ENCODE measurements around the gene JDP2. TPM values are rescaled to one million over a fixed set of nuclear protein-coding genes. Genes with fewer than 3 reads are reported as not detected.

The JDP2 gene
- total RNA-seq, 1 experiment from 2014 or later: 45.3 TPM

GRCh38 chr14:75493592-75494087 is 65.8 kb downstream of the JDP2 start:
- H3K36me3 Mint-ChIP-seq (ENCODE audit: insufficient read depth, unreplicated experiment): no peaks in the 10 kb centered on the region
- ChIA-PET CTCF (interaction anchor here (0.6 to 7.5 kb wide), 3 partner anchors 31 to 187 kb away, joined by 3 to 177 read pairs (median 7); no protein-coding TSS in a partner anchor), POLR2A (no interaction called here)
- H3K4me3 Mint-ChIP-seq (ENCODE audit: unreplicated experiment): no peak overlapping the region
- intact Hi-C loops (cut with micrococcal nuclease): no loop called here
- H3K9me3 Mint-ChIP-seq (ENCODE audit: unreplicated experiment): no peaks in the 10 kb centered on the region
- H3K27me3 Mint-ChIP-seq (ENCODE audit: insufficient read depth, unreplicated experiment): no peaks in the 10 kb centered on the region
- H3K4me1 Mint-ChIP-seq (ENCODE audit: insufficient read depth, unreplicated experiment): peaks cover 3% of the 10 kb centered on the region
- no TSS peak for BruUV-seq (replicated peaks)
- H3K27ac Mint-ChIP-seq (ENCODE audit: low read depth, unreplicated experiment): no peak overlapping the region
- DNase-seq (ENCODE audit: unreplicated experiment): no peak
- no peak for TF ChIP-seq CTCF (IDR thresholded peaks at IDR 0.05; ENCODE audit: unreplicated experiment)

- no peak for TF ChIP-seq CTCF (IDR thresholded peaks at IDR 0.05; ENCODE audit: unreplicated experiment)
- BruUV-seq (replicated peaks): no TSS peak
- Mint-ChIP-seq H3K27ac (ENCODE audit: low read depth, unreplicated experiment) (no peak overlapping the region), H3K4me3 (ENCODE audit: unreplicated experiment) (no peak overlapping the region), H3K36me3 (ENCODE audit: insufficient read depth, unreplicated experiment) (no peaks in the 10 kb centered on the region), H3K9me3 (ENCODE audit: unreplicated experiment) (no peaks in the 10 kb centered on the region), H3K4me1 (ENCODE audit: insufficient read depth, unreplicated experiment) (no peaks in the 10 kb centered on the region), H3K27me3 (ENCODE audit: insufficient read depth, unreplicated experiment) (no peaks in the 10 kb centered on the region)
- intact Hi-C loops (cut with micrococcal nuclease): no loop called here
- DNase-seq (ENCODE audit: unreplicated experiment): no peak
- ChIA-PET CTCF (interaction anchor here (0.6 to 2.7 kb wide), 4 partner anchors 65 to 374 kb away, joined by 3 to 17 read pairs (median 3); no protein-coding TSS in a partner anchor), POLR2A (interaction anchor here (0.6 to 1.5 kb wide), 3 partner anchors 45 to 178 kb away, joined by 3 to 4 read pairs (median 4); no protein-coding TSS in a partner anchor)
These were observed 67.1 kb downstream of the JDP2 start for GRCh38 chr14:75494896-75495295.

- Mint-ChIP-seq H3K9me3 (ENCODE audit: unreplicated experiment) (no peaks in the 10 kb centered on the region), H3K27ac (ENCODE audit: low read depth, unreplicated experiment) (no peak overlapping the region), H3K27me3 (ENCODE audit: insufficient read depth, unreplicated experiment) (no peaks in the 10 kb centered on the region), H3K4me3 (ENCODE audit: unreplicated experiment) (no peak overlapping the region), H3K4me1 (ENCODE audit: insufficient read depth, unreplicated experiment) (no peaks in the 10 kb centered on the region), H3K36me3 (ENCODE audit: insufficient read depth, unreplicated experiment) (no peaks in the 10 kb centered on the region)
- intact Hi-C loops (cut with micrococcal nuclease): no loop called here
- no peak for TF ChIP-seq CTCF (IDR thresholded peaks at IDR 0.05; ENCODE audit: unreplicated experiment)
- ChIA-PET POLR2A (interaction anchor here (0.8 to 1.5 kb wide), 2 partner anchors 45 to 64 kb away, joined by 3 to 4 read pairs; no protein-coding TSS in a partner anchor), CTCF (interaction anchor here (0.6 to 2.7 kb wide), 7 partner anchors 65 to 511 kb away, joined by 3 to 17 read pairs (median 3); no protein-coding TSS in a partner anchor)
- no peak for DNase-seq (ENCODE audit: unreplicated experiment)
- no TSS peak for BruUV-seq (replicated peaks)
These were observed 67.6 kb downstream of the JDP2 start for GRCh38 chr14:75495399-75495798.

GRCh38 chr14:75495882-75496281 is 68.1 kb downstream of the JDP2 start:
- CTCF ChIA-PET: interaction anchor here (0.6 to 2.7 kb wide), 5 partner anchors 65 to 512 kb away, joined by 3 to 17 read pairs (median 3); no protein-coding TSS in a partner anchor

More at GRCh38 chr14:75495882-75496281, 68.1 kb downstream of the JDP2 start:
- Mint-ChIP-seq H3K4me1 (ENCODE audit: insufficient read depth, unreplicated experiment) (no peaks in the 10 kb centered on the region), H3K36me3 (ENCODE audit: insufficient read depth, unreplicated experiment) (no peaks in the 10 kb centered on the region), H3K9me3 (ENCODE audit: unreplicated experiment) (no peaks in the 10 kb centered on the region), H3K27me3 (ENCODE audit: insufficient read depth, unreplicated experiment) (no peaks in the 10 kb centered on the region), H3K4me3 (ENCODE audit: unreplicated experiment) (no peak overlapping the region), H3K27ac (ENCODE audit: low read depth, unreplicated experiment) (no peak overlapping the region)
- POLR2A ChIA-PET: interaction anchor here (0.6 to 1.5 kb wide), 3 partner anchors 46 to 195 kb away, joined by 3 to 4 read pairs (median 3); no protein-coding TSS in a partner anchor
- intact Hi-C loops (cut with micrococcal nuclease): no loop called here
- TF ChIP-seq CTCF (IDR thresholded peaks at IDR 0.05; ENCODE audit: unreplicated experiment): no peak
- no TSS peak for BruUV-seq (replicated peaks)
- DNase-seq (ENCODE audit: unreplicated experiment): no peak
